Liver (tissue), 9 donors: Measurements from ENCODE around the gene RBMS2. TPM values are rescaled to one million over a fixed set of nuclear protein-coding genes. Genes with fewer than 3 reads are reported as not detected.

Experiments
- DNase-seq: peaks from one replicate; pipeline ENCODE4 v3.0.0-alpha.2; 2017; ENCODE audit warnings: low spot score
- H3K27ac ChIP-seq, 2 donors: one replicate each; pipeline ENCODE4 v1.7.0; 2013; ENCODE audit warnings: inconsistent platforms in 2 of 2, low read length in 2 of 2, control low read depth in 1 of 2, low read depth in 1 of 2, mild to moderate bottlenecking in 1 of 2
- H3K27me3 ChIP-seq, 4 donors: one replicate each; pipeline versions ENCODE4 v1.6.1 to v1.7.0; 2013; ENCODE audit warnings: low read length in 3 of 4, inconsistent platforms in 1 of 4, mild to moderate bottlenecking in 1 of 4, moderate library complexity in 1 of 4; ENCODE audit not compliant: control insufficient read depth in 4 of 4, insufficient read depth in 4 of 4
- H3K36me3 ChIP-seq, 4 donors: one replicate each; pipeline versions ENCODE4 v1.6.1 to v1.7.0; 2013; ENCODE audit warnings: low read length in 3 of 4, mild to moderate bottlenecking in 3 of 4, low read depth in 1 of 4, moderate library complexity in 1 of 4; ENCODE audit not compliant: control insufficient read depth in 4 of 4, insufficient read depth in 3 of 4
- H3K4me1 ChIP-seq, 4 donors: one replicate each; pipeline versions ENCODE4 v1.6.1 to v1.7.0; 2013; ENCODE audit warnings: low read length in 3 of 4, mild to moderate bottlenecking in 3 of 4, moderate library complexity in 1 of 4; ENCODE audit not compliant: control insufficient read depth in 4 of 4, insufficient read depth in 4 of 4
- H3K4me3 ChIP-seq, 3 donors: one replicate each; pipeline versions ENCODE4 v1.6.1 to v1.7.0; 2013; ENCODE audit warnings: low read length in 3 of 3, control low read depth in 1 of 3, low read depth in 1 of 3, mild to moderate bottlenecking in 1 of 3
- H3K9ac ChIP-seq, 2 donors: one replicate each; pipeline ENCODE4 v1.7.0; 2013; ENCODE audit warnings: low read length in 2 of 2, mild to moderate bottlenecking in 2 of 2, moderate library complexity in 2 of 2, control low read depth in 1 of 2, low read depth in 1 of 2
- H3K9me3 ChIP-seq, 4 donors: one replicate each; pipeline versions ENCODE4 v1.6.1 to v1.7.0; 2013; ENCODE audit warnings: low read length in 3 of 4; ENCODE audit not compliant: control insufficient read depth in 4 of 4
- EGR1 ChIP-seq, 2 donors: IDR thresholded peaks; 2 replicates each; pipeline ENCODE4 v1.6.1; 2016 to 2018; ENCODE audit warnings: antibody characterized with exemption in 2 of 2, low read depth in 2 of 2
- FOXA1 ChIP-seq: IDR thresholded peaks from 2 replicates; pipeline ENCODE4 v1.6.1; 2016; ENCODE audit warnings: antibody characterized with exemption
- HNF4A ChIP-seq, 2 donors: conservative IDR thresholded peaks; 2 replicates each; pipeline ENCODE4 v1.6.1; 2016; ENCODE audit warnings: antibody characterized with exemption in 2 of 2, mild to moderate bottlenecking in 2 of 2
- HNF4G ChIP-seq: IDR thresholded peaks from 2 replicates; pipeline ENCODE4 v1.6.1; 2016; ENCODE audit warnings: antibody characterized with exemption
- JUND ChIP-seq, 2 donors: IDR thresholded peaks; 2 replicates each; pipeline ENCODE4 v1.6.1; 2016; ENCODE audit warnings: antibody characterized with exemption in 2 of 2
- RAD21 ChIP-seq, 2 donors: IDR thresholded peaks; 2 replicates each; pipeline ENCODE4 v1.6.1; 2016; ENCODE audit warnings: antibody characterized with exemption in 2 of 2, mild to moderate bottlenecking in 2 of 2
- RXRA ChIP-seq, 2 donors: IDR thresholded peaks; 2 replicates each; pipeline ENCODE4 v1.6.1; 2017 to 2018; ENCODE audit warnings: antibody characterized with exemption in 2 of 2, mild to moderate bottlenecking in 1 of 2
- SP1 ChIP-seq: IDR thresholded peaks from 2 replicates; pipeline ENCODE4 v1.6.1; 2018; ENCODE audit warnings: antibody characterized with exemption, mild to moderate bottlenecking
- YY1 ChIP-seq: IDR thresholded peaks from 2 replicates; pipeline ENCODE4 v1.6.1; 2016; ENCODE audit warnings: antibody characterized with exemption, mild to moderate bottlenecking
- WGBS: extraction: QIAGEN DNeasy Blood & Tissue Kit; methylation state at CpG from one replicate; pipeline ENCODE4 v1.1.7; 2013; 5-methylcytosine and 5-hydroxymethylcytosine counted together
- polyA plus RNA-seq, 2 donors: library from polyadenylated mRNA; stranded (reverse) in 1 of 2; unstranded in 1 of 2; fragments of 200-250 nt in 1 of 2; fragments of >200 nt in 1 of 2; fragmentation: Nextera tagmentation in 1 of 2; extraction: Ambion mirVana in 1 of 2; gene quantifications; one replicate each; pipeline versions ENCODE4 v1.2.1 to v1.2.3, GENCODE V29; 2013 to 2015
- total RNA-seq, 2 donors: library from RNA; depleted of rRNA; stranded (reverse); fragments of >200 nt; gene quantifications; one replicate each; pipeline ENCODE4 v1.2.3, GENCODE V29; 2014
- TF ChIP-seq, protein P1 (sequence below): IDR thresholded peaks from 2 replicates; pipeline ENCODE4 v1.6.1; 2016; ENCODE audit warnings: antibody characterized with exemption
- TF ChIP-seq, protein P2 (sequence below): IDR thresholded peaks from 2 replicates; pipeline ENCODE4 v1.6.1; 2016; ENCODE audit warnings: antibody characterized with exemption
- TF ChIP-seq, protein P3 (sequence below): IDR thresholded peaks from 2 replicates; pipeline ENCODE4 v1.6.1; 2016; ENCODE audit warnings: antibody characterized with exemption
- TF ChIP-seq, protein P4 (sequence below): fragments of 150-350 bp; IDR thresholded peaks from 2 replicates; pipeline ENCODE4 v1.5.1; 2017; ENCODE audit warnings: improper control_type of control experiment, low read depth, low read length; ENCODE audit not compliant: missing input control
- TF ChIP-seq, protein P5 (sequence below): IDR thresholded peaks from 2 replicates; pipeline ENCODE4 v1.6.1; 2016; ENCODE audit warnings: antibody characterized with exemption, mild to moderate bottlenecking
- donor health status: healthy.
- donor health status: healthy.
- donor health status: healthy.
- donor health status: healthy.
- donor health status: healthy.

The RBMS2 gene
- total and polyA plus RNA-seq, 4 donors = 1.2 to 3.8 (median 1.8) TPM

DNA sequence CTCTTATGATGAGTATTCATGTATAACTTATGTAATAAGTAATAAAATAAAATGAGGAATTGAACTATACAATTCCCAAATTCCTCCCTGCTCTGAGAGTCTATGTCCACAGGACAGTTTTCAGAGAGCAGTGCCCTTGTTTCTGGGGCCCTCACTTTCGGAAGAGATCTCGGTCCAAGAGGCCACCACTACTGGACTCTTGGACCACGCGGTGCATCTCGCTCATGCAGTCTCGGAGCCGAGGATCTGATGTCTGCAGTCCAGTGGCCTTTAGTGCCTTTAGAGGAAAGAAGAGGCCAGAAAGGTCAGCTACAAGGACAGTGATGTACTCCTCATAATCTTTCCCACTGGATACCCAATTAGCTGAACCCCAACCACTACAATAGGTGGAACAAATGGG lies 42.0 kb upstream of the RBMS2 start:
- 50% methylated on average over 7 of the region's 7 CpGs for WGBS
- Histone ChIP-seq H3K4me3 (no peak overlapping the region), H3K9ac (no peak overlapping the region), H3K4me1 (peaks cover 3 to 49% (median 37%) of the 10 kb centered on the region in 4 donors), H3K27ac (peak overlapping the region in 1 of 2 donors; percentile 33), H3K27me3 (no peaks in the 10 kb centered on the region), H3K36me3 (peaks cover 0 to 3% (median under 1%) of the 10 kb centered on the region in 4 donors), H3K9me3 (no peaks in the 10 kb centered on the region)
- TF ChIP-seq, protein P1, sequence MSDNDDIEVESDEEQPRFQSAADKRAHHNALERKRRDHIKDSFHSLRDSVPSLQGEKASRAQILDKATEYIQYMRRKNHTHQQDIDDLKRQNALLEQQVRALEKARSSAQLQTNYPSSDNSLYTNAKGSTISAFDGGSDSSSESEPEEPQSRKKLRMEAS = no peak
- TF ChIP-seq HNF4A (conservative IDR thresholded peaks at IDR 0.05) = peak; percentile 77 to 83
- peak; percentile 33 to 56 for TF ChIP-seq RXRA (IDR thresholded peaks at IDR 0.05)
- peak; percentile 18 for TF ChIP-seq HNF4G
- TF ChIP-seq, protein P2, sequence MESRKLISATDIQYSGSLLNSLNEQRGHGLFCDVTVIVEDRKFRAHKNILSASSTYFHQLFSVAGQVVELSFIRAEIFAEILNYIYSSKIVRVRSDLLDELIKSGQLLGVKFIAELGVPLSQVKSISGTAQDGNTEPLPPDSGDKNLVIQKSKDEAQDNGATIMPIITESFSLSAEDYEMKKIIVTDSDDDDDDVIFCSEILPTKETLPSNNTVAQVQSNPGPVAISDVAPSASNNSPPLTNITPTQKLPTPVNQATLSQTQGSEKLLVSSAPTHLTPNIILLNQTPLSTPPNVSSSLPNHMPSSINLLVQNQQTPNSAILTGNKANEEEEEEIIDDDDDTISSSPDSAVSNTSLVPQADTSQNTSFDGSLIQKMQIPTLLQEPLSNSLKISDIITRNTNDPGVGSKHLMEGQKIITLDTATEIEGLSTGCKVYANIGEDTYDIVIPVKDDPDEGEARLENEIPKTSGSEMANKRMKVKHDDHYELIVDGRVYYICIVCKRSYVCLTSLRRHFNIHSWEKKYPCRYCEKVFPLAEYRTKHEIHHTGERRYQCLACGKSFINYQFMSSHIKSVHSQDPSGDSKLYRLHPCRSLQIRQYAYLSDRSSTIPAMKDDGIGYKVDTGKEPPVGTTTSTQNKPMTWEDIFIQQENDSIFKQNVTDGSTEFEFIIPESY = no peak
- TF ChIP-seq SP1 = peak; percentile 50
- no peak for DNase-seq

DNA sequence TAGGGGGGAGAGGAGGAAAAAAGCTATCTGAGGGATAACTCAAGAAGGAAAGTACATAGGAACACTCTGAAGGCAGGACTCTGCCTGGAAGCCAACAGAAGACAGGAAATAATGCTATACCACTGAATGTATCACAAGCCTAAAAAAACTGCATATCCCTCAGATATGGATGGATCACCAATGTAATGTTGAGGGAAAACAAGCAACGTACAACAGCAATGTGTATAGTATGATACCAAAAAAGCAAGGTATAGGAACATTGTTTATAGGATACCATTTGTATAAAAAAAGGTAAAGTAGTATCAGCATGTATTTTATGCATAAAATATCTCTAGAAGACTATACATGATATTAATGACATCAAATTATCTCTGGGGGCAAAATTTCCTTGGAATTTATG lies 37.1 kb upstream of the RBMS2 start:
- no peaks in the 10 kb centered on the region for H3K9me3 ChIP-seq
- DNase-seq = no peak
- H3K27me3 ChIP-seq = no peaks in the 10 kb centered on the region
- peak overlapping the region; percentile 23 to 42 for H3K27ac ChIP-seq
- WGBS = 83% methylated on average over 1 of the region's 1 CpG
- peaks cover 0 to 1% (median 0%) of the 10 kb centered on the region in 4 donors for H3K36me3 ChIP-seq
- TF ChIP-seq, protein P1 = no peak
- TF ChIP-seq, protein P2 = no peak
- TF ChIP-seq JUND (IDR thresholded peaks at IDR 0.05) = no peak
- no peak for TF ChIP-seq YY1
- no peak for TF ChIP-seq EGR1 (IDR thresholded peaks at IDR 0.05; ENCODE audit: low read depth in 2 of 2)
- TF ChIP-seq RAD21 (IDR thresholded peaks at IDR 0.05) = no peak
- H3K4me1 ChIP-seq = peaks cover 1 to 57% (median 34%) of the 10 kb centered on the region in 4 donors
- H3K9ac ChIP-seq = no peak overlapping the region
- H3K4me3 ChIP-seq = no peak overlapping the region

DNA sequence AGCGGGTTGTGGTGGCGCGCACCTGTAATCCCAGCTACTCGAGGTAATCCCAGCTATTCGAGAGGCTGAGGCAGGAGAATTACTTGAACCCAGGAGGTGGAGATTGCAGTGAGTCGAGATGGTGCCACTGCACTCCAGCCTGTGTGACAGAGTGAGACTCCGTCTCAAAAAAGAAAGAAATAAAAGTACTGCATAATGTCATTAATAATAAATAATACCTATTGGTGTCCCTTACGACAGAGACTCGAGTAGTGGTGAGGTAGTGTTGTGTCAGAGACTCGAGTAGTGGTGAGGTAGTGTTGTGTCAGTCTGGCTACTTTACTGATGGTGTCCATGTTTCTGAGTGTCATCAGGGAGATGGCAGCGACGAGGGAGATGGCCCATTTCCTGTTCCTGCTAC lies 34.9 kb upstream of the RBMS2 start:
- peak overlapping the region; percentile 54 to 60 (median 55) for H3K4me3 ChIP-seq
- no peaks in the 10 kb centered on the region for H3K27me3 ChIP-seq
- DNase-seq = no peak
- peaks cover 0 to 47% (median 28%) of the 10 kb centered on the region in 4 donors for H3K4me1 ChIP-seq
- peak overlapping the region; percentile 78 to 81 for H3K27ac ChIP-seq
- no peak overlapping the region for H3K9ac ChIP-seq
- peaks cover 0 to 1% (median 0%) of the 10 kb centered on the region in 4 donors for H3K36me3 ChIP-seq
- WGBS = 65% methylated on average over 12 of the region's 12 CpGs
- no peaks in the 10 kb centered on the region for H3K9me3 ChIP-seq
- TF ChIP-seq, protein P1 = no peak
- TF ChIP-seq, protein P3, sequence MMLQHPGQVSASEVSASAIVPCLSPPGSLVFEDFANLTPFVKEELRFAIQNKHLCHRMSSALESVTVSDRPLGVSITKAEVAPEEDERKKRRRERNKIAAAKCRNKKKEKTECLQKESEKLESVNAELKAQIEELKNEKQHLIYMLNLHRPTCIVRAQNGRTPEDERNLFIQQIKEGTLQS = no peak
- TF ChIP-seq, protein P4, sequence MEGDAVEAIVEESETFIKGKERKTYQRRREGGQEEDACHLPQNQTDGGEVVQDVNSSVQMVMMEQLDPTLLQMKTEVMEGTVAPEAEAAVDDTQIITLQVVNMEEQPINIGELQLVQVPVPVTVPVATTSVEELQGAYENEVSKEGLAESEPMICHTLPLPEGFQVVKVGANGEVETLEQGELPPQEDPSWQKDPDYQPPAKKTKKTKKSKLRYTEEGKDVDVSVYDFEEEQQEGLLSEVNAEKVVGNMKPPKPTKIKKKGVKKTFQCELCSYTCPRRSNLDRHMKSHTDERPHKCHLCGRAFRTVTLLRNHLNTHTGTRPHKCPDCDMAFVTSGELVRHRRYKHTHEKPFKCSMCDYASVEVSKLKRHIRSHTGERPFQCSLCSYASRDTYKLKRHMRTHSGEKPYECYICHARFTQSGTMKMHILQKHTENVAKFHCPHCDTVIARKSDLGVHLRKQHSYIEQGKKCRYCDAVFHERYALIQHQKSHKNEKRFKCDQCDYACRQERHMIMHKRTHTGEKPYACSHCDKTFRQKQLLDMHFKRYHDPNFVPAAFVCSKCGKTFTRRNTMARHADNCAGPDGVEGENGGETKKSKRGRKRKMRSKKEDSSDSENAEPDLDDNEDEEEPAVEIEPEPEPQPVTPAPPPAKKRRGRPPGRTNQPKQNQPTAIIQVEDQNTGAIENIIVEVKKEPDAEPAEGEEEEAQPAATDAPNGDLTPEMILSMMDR = no peak
- TF ChIP-seq FOXA1 (no peak), JUND (IDR thresholded peaks at IDR 0.05) (no peak)
- TF ChIP-seq, protein P5, sequence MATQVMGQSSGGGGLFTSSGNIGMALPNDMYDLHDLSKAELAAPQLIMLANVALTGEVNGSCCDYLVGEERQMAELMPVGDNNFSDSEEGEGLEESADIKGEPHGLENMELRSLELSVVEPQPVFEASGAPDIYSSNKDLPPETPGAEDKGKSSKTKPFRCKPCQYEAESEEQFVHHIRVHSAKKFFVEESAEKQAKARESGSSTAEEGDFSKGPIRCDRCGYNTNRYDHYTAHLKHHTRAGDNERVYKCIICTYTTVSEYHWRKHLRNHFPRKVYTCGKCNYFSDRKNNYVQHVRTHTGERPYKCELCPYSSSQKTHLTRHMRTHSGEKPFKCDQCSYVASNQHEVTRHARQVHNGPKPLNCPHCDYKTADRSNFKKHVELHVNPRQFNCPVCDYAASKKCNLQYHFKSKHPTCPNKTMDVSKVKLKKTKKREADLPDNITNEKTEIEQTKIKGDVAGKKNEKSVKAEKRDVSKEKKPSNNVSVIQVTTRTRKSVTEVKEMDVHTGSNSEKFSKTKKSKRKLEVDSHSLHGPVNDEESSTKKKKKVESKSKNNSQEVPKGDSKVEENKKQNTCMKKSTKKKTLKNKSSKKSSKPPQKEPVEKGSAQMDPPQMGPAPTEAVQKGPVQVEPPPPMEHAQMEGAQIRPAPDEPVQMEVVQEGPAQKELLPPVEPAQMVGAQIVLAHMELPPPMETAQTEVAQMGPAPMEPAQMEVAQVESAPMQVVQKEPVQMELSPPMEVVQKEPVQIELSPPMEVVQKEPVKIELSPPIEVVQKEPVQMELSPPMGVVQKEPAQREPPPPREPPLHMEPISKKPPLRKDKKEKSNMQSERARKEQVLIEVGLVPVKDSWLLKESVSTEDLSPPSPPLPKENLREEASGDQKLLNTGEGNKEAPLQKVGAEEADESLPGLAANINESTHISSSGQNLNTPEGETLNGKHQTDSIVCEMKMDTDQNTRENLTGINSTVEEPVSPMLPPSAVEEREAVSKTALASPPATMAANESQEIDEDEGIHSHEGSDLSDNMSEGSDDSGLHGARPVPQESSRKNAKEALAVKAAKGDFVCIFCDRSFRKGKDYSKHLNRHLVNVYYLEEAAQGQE = no peak
- TF ChIP-seq, protein P2 = no peak
